ENCODE results near the gene IL5. TPM values are rescaled to one million over a fixed set of nuclear protein-coding genes. Genes with fewer than 3 reads are reported as not detected.

The IL5 gene
- total and polyA plus RNA-seq, 2 of the 13 experiments (the other 11 are each of a cell fraction or from before 2014, with no cell fraction given), result not detected

DNA sequence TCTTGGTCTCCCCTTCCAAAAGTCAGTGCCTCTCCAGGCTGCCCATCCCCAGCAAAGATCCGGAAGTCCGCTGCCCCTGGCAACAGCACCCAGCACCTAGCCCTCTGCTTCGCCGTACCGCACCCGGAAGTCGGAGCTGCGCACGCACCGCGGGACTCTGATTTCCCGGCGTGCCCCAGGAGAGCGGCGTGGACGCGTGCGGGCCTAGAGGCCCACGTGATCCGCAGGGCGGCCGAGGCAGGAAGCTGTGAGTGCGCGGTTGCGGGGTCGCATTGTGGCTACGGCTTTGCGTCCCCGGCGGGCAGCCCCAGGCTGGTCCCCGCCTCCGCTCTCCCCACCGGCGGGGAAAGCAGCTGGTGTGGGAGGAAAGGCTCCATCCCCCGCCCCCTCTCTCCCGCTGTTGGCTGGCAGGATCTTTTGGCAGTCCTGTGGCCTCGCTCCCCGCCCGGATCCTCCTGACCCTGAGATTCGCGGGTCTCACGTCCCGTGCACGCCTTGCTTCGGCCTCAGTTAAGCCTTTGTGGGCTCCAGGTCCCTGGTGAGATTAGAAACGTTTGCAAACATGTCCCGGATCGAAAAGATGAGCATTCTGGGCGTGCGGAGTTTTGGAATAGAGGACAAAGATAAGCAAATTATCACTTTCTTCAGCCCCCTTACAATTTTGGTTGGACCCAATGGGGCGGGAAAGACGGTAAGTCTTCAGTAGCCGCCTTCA is 13.6 kb upstream of the IL5 start, which contains the start of gene RAD50 (continued):
- TF ChIP-seq, protein P1, sequence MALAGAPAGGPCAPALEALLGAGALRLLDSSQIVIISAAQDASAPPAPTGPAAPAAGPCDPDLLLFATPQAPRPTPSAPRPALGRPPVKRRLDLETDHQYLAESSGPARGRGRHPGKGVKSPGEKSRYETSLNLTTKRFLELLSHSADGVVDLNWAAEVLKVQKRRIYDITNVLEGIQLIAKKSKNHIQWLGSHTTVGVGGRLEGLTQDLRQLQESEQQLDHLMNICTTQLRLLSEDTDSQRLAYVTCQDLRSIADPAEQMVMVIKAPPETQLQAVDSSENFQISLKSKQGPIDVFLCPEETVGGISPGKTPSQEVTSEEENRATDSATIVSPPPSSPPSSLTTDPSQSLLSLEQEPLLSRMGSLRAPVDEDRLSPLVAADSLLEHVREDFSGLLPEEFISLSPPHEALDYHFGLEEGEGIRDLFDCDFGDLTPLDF (CRISPR knock-in tag; IDR thresholded peaks at IDR 0.05), result peak; percentile 62
- TF ChIP-seq, protein P2, sequence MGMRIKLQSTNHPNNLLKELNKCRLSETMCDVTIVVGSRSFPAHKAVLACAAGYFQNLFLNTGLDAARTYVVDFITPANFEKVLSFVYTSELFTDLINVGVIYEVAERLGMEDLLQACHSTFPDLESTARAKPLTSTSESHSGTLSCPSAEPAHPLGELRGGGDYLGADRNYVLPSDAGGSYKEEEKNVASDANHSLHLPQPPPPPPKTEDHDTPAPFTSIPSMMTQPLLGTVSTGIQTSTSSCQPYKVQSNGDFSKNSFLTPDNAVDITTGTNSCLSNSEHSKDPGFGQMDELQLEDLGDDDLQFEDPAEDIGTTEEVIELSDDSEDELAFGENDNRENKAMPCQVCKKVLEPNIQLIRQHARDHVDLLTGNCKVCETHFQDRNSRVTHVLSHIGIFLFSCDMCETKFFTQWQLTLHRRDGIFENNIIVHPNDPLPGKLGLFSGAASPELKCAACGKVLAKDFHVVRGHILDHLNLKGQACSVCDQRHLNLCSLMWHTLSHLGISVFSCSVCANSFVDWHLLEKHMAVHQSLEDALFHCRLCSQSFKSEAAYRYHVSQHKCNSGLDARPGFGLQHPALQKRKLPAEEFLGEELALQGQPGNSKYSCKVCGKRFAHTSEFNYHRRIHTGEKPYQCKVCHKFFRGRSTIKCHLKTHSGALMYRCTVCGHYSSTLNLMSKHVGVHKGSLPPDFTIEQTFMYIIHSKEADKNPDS (CRISPR knock-in tag; IDR thresholded peaks at IDR 0.05), result 0 out of 2 replicates have a peak, but pooled peaks have one; percentile 58
- TF ChIP-seq PLRG1 (conservative IDR thresholded peaks at IDR 0.05) (no peak), ZNF724P (CRISPR knock-in tag; IDR thresholded peaks at IDR 0.05; ENCODE audit: borderline replicate concordance) (peak; percentile 96), ARNTL (CRISPR knock-in tag; IDR thresholded peaks at IDR 0.05) (peak; percentile 98), NRL (CRISPR knock-in tag; IDR thresholded peaks at IDR 0.05; ENCODE audit: borderline replicate concordance) (peak; percentile 93), SIN3A (IDR thresholded peaks at IDR 0.05; ENCODE audit: borderline replicate concordance, low read depth, low read length) (peak; percentile 65; the same call in 1 of the 2 replicates), ZNF589 (CRISPR knock-in tag; conservative IDR thresholded peaks at IDR 0.05) (peak; percentile 95), STAG1 (CRISPR knock-in tag; IDR thresholded peaks at IDR 0.05) (no peak), HOXD1 (CRISPR knock-in tag; IDR thresholded peaks at IDR 0.05) (no peak), ZNF224 (CRISPR knock-in tag; IDR thresholded peaks at IDR 0.05) (no peak), SMARCE1 (IDR thresholded peaks at IDR 0.05; ENCODE audit: borderline replicate concordance) (no peak), ZEB1 (IDR thresholded peaks at IDR 0.05; ENCODE audit: insufficient replicate concordance, low read depth) (no peak), GATA4 (IDR thresholded peaks at IDR 0.05; ENCODE audit: borderline replicate concordance, low read depth) (no peak; the same call in 1 of the 2 replicates), ZNF614 (CRISPR knock-in tag; IDR thresholded peaks at IDR 0.05; ENCODE audit: borderline replicate concordance) (peak; percentile 90; the same call in 1 of the 2 replicates)
- TF ChIP-seq, protein P3, sequence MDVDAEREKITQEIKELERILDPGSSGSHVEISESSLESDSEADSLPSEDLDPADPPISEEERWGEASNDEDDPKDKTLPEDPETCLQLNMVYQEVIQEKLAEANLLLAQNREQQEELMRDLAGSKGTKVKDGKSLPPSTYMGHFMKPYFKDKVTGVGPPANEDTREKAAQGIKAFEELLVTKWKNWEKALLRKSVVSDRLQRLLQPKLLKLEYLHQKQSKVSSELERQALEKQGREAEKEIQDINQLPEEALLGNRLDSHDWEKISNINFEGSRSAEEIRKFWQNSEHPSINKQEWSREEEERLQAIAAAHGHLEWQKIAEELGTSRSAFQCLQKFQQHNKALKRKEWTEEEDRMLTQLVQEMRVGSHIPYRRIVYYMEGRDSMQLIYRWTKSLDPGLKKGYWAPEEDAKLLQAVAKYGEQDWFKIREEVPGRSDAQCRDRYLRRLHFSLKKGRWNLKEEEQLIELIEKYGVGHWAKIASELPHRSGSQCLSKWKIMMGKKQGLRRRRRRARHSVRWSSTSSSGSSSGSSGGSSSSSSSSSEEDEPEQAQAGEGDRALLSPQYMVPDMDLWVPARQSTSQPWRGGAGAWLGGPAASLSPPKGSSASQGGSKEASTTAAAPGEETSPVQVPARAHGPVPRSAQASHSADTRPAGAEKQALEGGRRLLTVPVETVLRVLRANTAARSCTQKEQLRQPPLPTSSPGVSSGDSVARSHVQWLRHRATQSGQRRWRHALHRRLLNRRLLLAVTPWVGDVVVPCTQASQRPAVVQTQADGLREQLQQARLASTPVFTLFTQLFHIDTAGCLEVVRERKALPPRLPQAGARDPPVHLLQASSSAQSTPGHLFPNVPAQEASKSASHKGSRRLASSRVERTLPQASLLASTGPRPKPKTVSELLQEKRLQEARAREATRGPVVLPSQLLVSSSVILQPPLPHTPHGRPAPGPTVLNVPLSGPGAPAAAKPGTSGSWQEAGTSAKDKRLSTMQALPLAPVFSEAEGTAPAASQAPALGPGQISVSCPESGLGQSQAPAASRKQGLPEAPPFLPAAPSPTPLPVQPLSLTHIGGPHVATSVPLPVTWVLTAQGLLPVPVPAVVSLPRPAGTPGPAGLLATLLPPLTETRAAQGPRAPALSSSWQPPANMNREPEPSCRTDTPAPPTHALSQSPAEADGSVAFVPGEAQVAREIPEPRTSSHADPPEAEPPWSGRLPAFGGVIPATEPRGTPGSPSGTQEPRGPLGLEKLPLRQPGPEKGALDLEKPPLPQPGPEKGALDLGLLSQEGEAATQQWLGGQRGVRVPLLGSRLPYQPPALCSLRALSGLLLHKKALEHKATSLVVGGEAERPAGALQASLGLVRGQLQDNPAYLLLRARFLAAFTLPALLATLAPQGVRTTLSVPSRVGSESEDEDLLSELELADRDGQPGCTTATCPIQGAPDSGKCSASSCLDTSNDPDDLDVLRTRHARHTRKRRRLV (CRISPR knock-in tag; IDR thresholded peaks at IDR 0.05), result peak; percentile 93
- TF ChIP-seq, protein P4, sequence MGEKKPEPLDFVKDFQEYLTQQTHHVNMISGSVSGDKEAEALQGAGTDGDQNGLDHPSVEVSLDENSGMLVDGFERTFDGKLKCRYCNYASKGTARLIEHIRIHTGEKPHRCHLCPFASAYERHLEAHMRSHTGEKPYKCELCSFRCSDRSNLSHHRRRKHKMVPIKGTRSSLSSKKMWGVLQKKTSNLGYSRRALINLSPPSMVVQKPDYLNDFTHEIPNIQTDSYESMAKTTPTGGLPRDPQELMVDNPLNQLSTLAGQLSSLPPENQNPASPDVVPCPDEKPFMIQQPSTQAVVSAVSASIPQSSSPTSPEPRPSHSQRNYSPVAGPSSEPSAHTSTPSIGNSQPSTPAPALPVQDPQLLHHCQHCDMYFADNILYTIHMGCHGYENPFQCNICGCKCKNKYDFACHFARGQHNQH (CRISPR knock-in tag; IDR thresholded peaks at IDR 0.05), result peak; percentile 84
- TF ChIP-seq, protein P5, sequence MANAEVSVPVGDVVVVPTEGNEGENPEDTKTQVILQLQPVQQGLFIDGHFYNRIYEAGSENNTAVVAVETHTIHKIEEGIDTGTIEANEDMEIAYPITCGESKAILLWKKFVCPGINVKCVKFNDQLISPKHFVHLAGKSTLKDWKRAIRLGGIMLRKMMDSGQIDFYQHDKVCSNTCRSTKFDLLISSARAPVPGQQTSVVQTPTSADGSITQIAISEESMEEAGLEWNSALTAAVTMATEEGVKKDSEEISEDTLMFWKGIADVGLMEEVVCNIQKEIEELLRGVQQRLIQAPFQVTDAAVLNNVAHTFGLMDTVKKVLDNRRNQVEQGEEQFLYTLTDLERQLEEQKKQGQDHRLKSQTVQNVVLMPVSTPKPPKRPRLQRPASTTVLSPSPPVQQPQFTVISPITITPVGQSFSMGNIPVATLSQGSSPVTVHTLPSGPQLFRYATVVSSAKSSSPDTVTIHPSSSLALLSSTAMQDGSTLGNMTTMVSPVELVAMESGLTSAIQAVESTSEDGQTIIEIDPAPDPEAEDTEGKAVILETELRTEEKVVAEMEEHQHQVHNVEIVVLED (CRISPR knock-in tag; IDR thresholded peaks at IDR 0.05; ENCODE audit: borderline replicate concordance), result peak; percentile 95

All from HepG2 (cell line).